Measurements from ENCODE around the gene TRANK1.

TRANK1 gene

DNA sequence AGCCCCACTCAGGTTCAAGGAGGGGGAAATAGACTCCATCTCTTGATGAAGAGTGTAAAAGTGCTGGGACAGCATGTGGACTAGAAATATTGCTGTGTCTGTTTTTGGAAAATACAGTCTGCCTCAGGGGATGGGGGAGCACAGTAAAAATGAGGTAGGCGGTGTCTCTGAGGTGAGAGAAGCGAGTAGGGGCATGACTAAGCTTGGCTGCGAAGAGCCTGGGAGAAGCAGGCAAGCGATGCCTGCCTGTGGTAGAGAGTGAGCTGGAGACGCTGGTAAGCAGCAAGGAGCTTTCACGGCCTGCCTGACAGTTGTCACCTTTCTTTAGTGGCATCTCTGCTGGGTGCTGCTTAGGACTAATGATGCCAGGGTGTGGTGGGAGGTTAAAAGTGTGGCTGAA lies 131.5 kb downstream of the TRANK1 start:
- no peak overlapping the region for H3K4me3 ChIP-seq (replicated peaks; ENCODE audit: low read depth, low read length)
- no peak for DNase-seq (ENCODE audit: low read depth)
- TF ChIP-seq, protein P1, sequence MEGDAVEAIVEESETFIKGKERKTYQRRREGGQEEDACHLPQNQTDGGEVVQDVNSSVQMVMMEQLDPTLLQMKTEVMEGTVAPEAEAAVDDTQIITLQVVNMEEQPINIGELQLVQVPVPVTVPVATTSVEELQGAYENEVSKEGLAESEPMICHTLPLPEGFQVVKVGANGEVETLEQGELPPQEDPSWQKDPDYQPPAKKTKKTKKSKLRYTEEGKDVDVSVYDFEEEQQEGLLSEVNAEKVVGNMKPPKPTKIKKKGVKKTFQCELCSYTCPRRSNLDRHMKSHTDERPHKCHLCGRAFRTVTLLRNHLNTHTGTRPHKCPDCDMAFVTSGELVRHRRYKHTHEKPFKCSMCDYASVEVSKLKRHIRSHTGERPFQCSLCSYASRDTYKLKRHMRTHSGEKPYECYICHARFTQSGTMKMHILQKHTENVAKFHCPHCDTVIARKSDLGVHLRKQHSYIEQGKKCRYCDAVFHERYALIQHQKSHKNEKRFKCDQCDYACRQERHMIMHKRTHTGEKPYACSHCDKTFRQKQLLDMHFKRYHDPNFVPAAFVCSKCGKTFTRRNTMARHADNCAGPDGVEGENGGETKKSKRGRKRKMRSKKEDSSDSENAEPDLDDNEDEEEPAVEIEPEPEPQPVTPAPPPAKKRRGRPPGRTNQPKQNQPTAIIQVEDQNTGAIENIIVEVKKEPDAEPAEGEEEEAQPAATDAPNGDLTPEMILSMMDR (IDR thresholded peaks at IDR 0.05; ENCODE audit: low read length, missing control alignments) = no peak

DNA sequence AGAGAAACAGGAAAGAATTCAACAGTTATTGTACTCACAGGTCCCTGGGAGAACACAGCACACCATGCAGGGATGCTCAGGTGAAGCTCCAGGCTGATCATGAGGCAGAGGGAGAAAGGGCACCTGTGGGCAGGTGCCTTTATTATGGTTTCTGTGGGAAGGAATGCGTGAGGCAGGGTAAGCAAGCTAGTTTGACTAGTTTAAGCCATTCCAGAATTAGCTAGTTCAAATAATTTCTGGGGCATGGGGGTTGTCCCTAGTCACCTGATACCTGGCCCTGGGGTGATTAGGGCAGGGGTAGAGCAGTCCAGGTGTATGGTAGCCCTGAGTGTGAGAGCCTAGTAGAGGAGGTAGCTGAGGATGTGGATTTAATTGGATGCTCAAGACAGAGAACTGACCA lies 132.6 kb downstream of the TRANK1 start:
- H3K4me3 ChIP-seq (replicated peaks; ENCODE audit: low read depth, low read length) = no peak overlapping the region
- no peak for DNase-seq (ENCODE audit: low read depth)
- TF ChIP-seq, protein P1 (IDR thresholded peaks at IDR 0.05; ENCODE audit: low read length, missing control alignments) = no peak

- TF ChIP-seq, protein P1 (IDR thresholded peaks at IDR 0.05; ENCODE audit: low read length, missing control alignments) = no peak
- no peak overlapping the region for H3K4me3 ChIP-seq (replicated peaks; ENCODE audit: low read depth, low read length)
- DNase-seq (ENCODE audit: low read depth) = no peak
Measured at GRCh38 chr3:36811768-36812167, 133.1 kb downstream of the TRANK1 start.

DNA sequence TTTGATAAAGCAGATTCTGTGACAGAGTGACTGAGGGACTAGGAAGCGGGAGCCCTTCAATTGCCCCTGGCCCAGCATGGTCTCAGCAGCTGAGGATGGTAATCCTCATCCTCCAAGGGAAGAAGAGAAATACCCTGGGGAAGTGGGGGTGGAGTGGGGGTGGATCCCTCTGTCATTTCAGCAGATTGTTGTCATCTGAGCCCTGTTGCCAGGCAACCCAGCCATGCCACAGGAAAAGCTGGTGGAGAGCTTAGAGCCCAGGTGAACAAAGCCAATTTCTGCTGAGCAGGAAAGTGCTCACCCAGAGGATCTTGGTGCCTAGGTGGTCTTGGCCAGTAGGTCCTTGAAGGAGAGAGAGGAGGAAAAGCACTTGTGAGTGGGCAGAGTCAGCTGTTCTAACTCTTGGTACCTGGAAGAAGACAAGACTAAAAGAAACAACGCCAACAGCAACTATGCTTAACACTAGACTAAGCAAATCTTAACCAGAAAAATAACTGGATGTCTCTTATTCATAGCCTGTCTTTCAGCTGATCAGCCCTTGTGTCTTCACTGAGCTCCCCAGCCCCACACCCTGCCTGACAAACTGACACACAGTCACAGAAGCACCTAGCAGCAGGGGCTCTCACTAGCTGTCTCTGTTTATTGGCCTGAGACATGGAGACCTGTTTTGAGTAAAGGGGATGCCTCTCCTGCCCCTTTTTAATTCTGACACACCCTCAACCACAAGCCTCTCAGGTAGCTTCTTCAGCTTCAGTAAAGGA lies 140.4 kb downstream of the TRANK1 start:
- H3K4me3 ChIP-seq (replicated peaks; ENCODE audit: low read depth, low read length) = no peak overlapping the region

GRCh38 chr3:36803091-36803791 lies 141.6 kb downstream of the TRANK1 start:
- H3K4me3 ChIP-seq (replicated peaks; ENCODE audit: low read depth, low read length) = no peak overlapping the region
- TF ChIP-seq, protein P1 (IDR thresholded peaks at IDR 0.05; ENCODE audit: low read length, missing control alignments) = no peak
- no peak for DNase-seq (ENCODE audit: low read depth)

More for the DNA sequence above, 140.4 kb downstream of the TRANK1 start:
- TF ChIP-seq, protein P1 (IDR thresholded peaks at IDR 0.05; ENCODE audit: low read length, missing control alignments) = no peak
- no peak for DNase-seq (ENCODE audit: low read depth)

GRCh38 chr3:36800533-36801116 lies 144.2 kb downstream of the TRANK1 start:
- TF ChIP-seq, protein P1 (IDR thresholded peaks at IDR 0.05; ENCODE audit: low read length, missing control alignments) = no peak
- no peak for DNase-seq (ENCODE audit: low read depth)
- H3K4me3 ChIP-seq (replicated peaks; ENCODE audit: low read depth, low read length) = no peak overlapping the region
